Keratinocyte (primary cell): ENCODE results near the gene RCHY1.

ENCODE experiments used
- CTCF ChIP-seq, 3 experiments: IDR thresholded peaks in 1 of 3; conservative IDR thresholded peaks in 1 of 3; optimal IDR thresholded peaks in 1 of 3; 2 replicates in 2 of 3; 3 replicates in 1 of 3; pipeline versions ENCODE3 to v1.5.1; 2011; ENCODE audit warnings: low read length in 3 of 3, mild to moderate bottlenecking in 3 of 3, moderate library complexity in 2 of 3, control low read depth in 1 of 3, inconsistent platforms in 1 of 3; ENCODE audit not compliant: insufficient read depth in 2 of 3; ENCODE audit errors: extremely low read depth in 1 of 3
- EZH2 ChIP-seq: IDR thresholded peaks from one replicate; pipeline ENCODE4 v1.6.1; 2012; ENCODE audit warnings: inconsistent platforms, mild to moderate bottlenecking, low read length, moderate library complexity

- TF ChIP-seq CTCF (optimal IDR thresholded peaks at IDR 0.05 in 1 of 3, IDR thresholded peaks at IDR 0.05 in 1 of 3, conservative IDR thresholded peaks at IDR 0.05 in 1 of 3; ENCODE audit: extremely low read depth in 1 of 3, insufficient read depth in 2 of 3, low read length in 3 of 3) (no peak), EZH2 (no peak)
Observed at GRCh38 chr4:75484190-75484589, 30.0 kb downstream of the RCHY1 start.
